GM19238 (cell line): Measurements from ENCODE around the gene EEFSEC.

Experiments
- DNase-seq: peaks from one replicate; pipeline ENCODE4 v3.0.0; 2011; ENCODE audit warnings: low spot score; ENCODE audit not compliant: insufficient read length

Gene EEFSEC

DNA sequence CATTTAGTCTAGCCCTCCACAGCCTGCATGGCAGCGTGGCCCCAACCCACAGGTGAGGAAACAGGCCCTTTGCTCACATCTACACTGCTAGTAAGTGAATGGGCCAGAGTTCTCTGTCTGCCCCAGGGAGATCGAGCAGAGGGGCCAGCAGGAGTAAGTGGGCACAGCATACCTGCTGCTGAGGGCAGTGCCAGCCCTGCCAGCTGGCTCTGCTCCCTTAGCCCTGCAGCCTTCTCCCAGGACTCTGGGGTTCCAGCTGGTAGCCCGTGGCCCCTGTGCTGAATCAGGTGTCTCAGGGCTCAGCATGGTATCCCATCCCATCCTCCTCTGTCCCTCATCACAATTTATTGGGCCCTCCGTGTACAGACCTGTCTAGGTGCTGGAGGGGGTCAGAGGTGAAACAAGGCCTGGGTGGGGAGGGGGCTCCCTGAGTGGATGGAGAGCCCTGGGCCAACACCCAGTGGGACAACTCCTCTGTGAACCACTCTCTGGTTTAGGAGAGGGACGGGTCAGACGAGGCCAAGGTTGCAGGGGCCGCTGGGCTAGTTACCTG, 211.6 kb downstream of the EEFSEC start:
- DNase-seq: no peak

- no peak for DNase-seq
These were observed 212.9 kb downstream of the EEFSEC start for GRCh38 chr3:128366136-128366535.

GRCh38 chr3:128366652-128367051, 213.4 kb downstream of the EEFSEC start:
- DNase-seq: no peak

- DNase-seq: no peak
These were observed 213.9 kb downstream of the EEFSEC start for GRCh38 chr3:128367221-128367620.

- no peak for DNase-seq
These were observed 214.5 kb downstream of the EEFSEC start for GRCh38 chr3:128367761-128368160.

- no peak for DNase-seq
These were observed 215.3 kb downstream of the EEFSEC start for GRCh38 chr3:128368626-128369025.

- DNase-seq: no peak
These were observed 215.9 kb downstream of the EEFSEC start for GRCh38 chr3:128369121-128369703.

DNA sequence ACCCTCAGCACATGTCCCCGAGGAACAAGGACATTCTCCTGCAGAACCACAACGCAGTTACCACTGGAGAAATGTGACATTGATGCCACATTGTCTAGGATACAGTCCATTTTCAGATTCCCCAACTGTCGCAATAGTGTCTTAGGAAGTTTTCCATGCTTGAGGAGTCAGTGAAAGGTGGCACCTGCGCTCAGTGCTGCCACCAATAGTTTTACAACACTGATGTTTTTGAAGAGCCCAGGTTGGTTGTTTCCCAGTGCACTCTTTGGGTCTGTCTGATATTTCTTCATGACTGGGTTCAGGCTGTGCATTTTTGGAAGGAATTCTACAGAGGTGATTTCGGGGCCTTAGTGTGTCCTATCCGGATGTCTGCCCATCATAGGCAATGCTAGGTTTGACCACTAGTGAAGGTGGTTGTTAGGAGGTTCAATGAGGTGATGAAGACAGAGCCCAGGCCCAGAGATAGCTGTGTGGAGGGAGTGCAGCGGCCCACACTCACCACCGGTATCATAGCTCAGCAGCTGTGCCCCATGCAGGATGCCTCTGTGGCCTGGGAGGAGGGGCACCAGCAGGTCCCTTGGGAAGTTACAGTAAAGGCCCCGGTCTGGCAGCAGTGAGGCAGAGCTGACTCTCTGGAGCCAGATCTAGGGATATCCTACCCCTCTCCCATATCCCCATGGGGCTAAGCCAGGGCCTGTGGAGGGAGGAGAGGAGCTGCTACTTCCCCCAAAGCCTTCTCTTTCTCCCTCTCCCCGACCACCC, 216.8 kb downstream of the EEFSEC start:
- no peak for DNase-seq

GRCh38 chr3:128372281-128372680, 219.0 kb downstream of the EEFSEC start:
- DNase-seq: no peak

GRCh38 chr3:128372707-128373533, 219.6 kb downstream of the EEFSEC start:
- DNase-seq: no peak

GRCh38 chr3:128374746-128375445, 221.6 kb downstream of the EEFSEC start:
- peak; percentile 40 for DNase-seq

DNA sequence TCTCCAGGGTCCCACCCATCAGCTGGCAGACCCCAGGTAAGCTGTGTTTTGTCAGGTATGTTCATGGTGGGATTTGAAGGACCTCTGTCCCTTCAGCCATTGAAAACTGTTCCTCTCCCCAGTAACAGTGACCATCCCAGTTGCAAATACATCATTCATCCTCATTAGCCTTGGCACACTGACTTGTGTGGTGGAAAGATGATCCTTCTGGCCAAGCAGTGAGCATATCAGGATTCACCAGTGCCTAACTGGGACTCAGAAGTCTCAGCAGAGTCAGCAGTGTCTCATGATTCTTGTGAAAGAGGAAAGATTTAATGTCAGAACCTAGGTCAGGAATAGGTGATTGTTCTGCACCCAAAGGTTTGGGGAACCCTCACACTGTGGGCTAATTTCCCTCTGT, 223.2 kb downstream of the EEFSEC start:
- DNase-seq: no peak

DNA sequence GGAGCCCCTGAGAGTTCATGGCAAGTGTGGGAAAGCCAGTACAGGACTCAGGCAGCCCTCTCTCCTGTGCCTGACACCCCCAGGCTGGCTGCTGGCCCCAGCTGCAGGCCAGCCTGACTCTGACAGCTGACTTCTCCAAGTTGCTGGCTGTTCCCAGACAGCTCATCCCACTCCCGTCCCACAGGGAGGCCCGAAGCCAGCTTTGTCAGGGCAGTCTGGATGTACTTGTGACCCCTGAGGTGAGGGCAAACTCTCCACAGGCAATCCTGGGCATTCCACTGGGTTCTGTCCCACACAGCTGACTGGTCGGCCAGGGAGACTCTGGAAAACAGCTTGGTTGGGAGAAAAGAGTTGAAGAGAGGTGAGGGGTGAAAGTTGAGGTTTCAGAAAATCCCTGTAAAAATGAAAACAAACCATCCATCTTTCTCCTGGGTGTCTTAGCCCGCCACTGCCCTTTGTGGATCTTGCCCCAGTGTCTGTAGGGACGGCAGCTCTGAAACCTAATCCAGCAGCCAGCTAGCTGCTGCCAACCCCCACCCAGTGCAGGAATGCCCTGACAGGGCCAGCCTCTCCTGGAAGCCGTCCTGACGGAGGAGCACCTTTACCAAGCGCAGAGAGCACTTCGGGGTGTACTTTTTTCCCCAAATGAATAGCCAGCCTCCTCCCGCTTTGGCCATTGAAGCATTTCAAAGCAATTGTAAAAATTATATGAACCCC, 225.5 kb downstream of the EEFSEC start:
- no peak for DNase-seq

- no peak for DNase-seq
These were observed 226.3 kb downstream of the EEFSEC start for GRCh38 chr3:128379367-128380160.

DNA sequence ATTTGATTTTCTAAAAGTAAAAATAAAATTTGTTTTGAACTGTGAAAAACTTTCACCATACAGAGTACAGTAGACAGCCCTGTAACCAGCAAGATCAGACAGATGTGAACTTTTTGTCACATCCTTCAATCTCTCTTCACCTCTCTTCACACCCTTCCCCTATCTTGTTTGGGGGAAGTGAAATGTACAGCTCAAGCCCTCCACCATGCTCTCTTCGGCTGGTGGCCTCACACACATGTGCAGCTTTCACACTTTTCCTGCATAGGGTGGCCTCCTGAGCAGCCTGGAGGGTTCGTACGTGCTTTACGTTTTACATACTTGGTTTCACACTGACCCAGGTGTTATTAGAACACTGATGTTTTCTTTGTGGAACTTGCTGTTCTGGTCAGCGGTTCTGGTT, 227.0 kb downstream of the EEFSEC start:
- no peak for DNase-seq

DNA sequence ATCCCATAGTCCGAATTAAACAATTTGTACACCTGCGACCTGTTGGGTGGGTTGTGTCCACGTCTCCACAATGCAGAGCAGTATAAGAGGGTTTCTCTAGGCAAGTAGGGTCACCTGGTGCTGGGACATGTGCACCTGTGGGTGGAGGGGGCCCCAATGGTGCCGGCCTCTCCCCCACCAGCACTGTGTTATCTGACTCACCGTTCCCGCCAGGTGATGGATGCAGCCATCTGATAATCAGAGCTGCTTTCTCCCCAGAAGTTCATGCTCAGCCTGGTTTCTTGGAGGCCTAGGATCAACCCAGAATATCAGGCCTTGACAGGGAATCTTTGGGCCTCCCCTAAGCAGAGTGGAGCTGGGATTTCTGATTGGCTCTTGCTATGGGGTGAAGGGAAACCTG, 227.4 kb downstream of the EEFSEC start:
- DNase-seq: no peak

- DNase-seq: no peak
These were observed 228.3 kb downstream of the EEFSEC start for GRCh38 chr3:128381609-128382008.

DNA sequence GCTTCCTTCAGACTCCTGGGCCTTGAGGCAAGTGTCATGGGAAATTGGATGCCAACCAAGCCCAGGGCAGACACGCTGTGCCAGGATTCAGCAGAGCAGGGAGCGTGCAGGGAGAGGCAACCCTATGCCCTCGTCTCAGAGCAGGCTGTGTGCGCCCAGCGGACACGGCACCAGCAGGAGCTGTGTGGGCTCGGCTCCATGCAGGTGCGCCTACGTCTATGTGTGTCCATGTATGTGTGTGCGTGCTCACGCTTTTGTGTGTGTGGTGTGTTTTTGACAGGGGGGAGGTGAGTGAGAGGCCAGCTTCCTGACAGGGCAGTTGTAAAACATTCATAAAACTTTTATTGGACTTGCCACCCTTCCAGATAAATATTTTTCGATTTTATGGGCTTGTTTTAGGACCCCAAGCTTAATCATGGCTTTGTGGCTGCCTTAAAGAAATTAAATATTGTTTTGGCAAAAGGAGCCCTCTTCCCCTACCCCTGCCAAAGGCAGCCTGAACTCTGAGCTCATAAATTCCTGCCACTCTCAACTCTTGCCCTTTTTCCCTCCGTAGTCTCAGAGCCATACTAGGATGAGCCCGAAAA, 229.0 kb downstream of the EEFSEC start:
- DNase-seq: no peak
